ENCODE measurements around the gene ERCC4.

Gene ERCC4

DNA sequence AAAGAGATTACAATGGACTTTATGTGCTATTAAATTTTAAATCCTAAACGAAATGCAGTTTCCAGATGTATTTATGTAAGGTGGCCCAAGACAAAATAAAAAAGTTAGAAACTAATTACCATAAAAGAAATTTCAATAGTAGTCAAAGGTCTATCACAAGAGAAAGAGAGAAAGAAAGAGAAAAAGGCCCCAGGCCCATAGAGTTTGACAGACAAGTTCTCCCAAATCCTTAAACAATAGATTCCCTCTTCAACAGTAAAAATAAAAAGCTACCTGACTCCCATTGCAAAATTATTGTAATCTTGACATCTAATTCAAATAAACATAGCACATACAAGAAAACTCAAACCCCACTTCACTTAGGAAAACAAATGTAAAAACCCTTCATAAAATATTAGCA is 8.6 kb upstream of the ERCC4 start:
- DNase-seq (ENCODE audit: low read depth) = no peak

DNA sequence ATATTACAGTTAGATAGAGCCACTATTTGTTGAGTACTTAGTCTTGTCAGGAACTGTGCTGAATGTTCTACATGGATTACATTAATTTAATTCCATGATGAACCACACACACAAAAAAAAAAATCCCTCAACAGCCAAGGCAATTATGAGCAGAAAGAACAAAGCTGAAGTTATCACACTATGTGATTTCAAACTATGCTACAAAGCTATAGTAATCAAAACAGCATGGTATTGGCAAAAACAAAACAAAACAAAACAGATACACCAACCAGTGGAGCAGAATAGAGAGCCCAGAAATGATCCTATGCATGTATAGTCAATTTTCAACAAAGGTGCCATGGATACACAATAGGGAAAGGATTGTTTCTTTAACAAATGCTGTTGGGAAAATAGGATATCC is 8.1 kb upstream of the ERCC4 start:
- no peak for DNase-seq (ENCODE audit: low read depth)

DNA sequence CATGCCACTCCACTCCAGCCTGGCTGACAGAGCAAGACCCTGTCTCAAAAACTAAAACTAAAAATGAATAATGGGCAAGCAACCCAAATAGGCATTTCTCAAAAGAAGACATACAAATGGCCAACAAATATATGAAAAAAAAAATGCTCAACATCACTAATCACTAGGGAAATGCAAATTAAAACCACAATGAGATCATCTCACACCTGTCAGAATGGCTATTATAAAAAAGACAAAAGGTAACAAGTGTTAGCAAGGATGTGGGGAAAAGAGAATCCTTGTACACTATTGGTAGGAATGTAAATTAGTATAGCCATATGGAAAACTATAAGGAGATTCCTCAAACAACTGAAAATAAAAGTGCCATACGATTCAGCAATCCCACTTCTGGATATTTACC is 7.1 kb upstream of the ERCC4 start:
- DNase-seq (ENCODE audit: low read depth) = no peak

DNA sequence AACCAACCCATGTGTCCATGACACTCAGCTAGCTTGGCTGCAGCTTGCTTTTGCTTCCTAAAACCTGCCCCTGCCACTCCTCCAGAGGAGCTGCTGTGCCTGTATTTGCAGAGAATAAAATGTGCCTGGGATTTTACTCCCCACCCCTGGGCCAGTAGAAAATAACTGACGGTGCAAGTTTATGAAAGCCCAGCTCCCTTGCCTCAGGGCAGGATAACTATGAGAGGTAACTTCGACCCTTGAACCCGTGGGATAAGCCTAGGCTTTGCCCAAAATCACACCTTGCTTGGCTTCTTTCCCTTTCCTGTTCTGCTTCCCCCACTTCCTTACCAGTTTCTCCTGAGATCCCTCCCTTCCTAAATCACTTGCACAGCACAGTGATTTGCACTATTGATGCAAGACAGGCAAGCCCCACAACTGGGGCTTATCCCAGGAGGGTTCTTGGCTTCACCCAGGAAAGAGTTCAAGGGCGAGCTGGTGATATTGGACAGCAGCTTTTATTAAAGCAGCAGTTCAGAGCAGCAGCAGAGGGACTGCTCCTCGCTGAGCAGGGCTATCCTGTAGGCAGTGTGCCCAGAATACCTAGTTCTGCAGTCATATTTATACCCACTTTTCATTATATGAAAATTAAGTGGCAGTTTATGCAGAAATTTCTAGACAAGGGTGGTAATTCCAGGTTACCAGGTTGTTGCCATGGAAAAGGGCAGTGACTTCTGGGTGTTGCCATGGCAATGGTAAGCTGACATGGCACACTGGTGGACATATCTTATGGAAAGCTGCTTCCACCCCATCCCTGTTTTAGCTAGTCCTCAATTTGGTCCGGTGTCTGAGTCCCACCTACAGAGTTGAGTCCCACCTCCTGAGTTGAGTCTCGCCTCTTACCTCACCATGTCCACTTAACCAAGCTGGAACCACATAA is 6.3 kb upstream of the ERCC4 start:
- no peak for DNase-seq (ENCODE audit: low read depth)

DNA sequence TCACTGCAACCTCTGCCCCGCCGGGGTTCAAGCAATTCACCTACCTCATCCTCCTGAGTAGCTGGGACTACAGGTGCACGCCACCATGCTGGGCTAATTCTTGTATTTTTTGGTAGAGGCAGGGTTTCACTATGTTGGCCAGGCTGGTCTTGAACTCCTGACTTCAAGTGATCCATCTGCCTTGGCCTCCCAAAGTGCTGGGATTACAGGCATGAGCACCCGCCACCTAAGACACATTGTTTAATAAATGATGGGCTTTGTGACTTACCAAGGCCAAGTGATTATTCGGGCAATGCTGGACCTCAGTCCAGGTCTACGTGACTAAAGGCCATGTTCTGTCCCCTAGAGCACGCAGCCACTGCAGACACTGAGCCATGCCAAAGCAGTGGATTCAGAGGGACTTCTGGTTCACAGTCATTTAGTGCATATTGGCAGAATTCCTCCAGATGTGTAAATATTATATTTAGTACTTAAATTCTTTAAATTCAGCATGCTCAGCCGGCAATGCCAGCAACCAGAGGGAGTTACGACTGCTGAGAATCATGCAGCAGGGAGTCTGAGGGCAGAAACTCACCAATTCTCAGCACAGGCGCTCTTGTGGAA is 4.8 kb upstream of the ERCC4 start:
- no peak for DNase-seq (ENCODE audit: low read depth)

DNA sequence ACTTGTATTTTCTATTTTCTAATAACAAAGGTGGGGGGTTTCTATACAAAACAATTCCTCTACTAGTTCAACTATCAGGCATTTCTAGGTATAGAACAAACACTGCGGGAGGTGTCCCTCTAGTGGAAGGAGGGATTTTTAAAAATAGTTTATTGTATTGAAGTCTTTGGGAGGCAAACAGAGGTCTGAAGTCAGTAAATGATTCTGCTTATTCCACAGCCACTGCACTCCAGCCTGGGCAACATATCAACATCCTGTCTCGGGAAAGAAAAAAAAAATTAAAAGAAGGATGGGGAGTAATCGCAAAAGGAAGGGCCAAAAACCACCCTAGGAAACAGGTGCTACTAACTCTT is 648 bp upstream of the ERCC4 start:
- DNase-seq (ENCODE audit: low read depth) = no peak

DNA sequence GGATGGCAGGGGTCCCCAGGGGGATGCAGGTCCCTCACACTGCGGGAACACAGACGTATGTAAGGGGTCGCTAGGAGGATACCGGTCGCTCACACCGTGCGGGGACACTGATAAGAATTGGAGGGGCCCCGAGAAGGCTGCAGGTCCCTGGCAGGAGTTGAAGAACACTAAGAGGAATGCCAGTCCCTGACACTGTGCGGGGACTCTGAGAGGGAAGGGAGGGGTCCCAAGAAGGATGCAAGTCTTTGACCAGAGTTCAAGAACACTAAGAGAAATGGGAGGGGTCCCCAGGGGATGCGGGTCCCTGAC is 510 bp downstream of the ERCC4 start:
- no peak for DNase-seq (ENCODE audit: low read depth)

DNA sequence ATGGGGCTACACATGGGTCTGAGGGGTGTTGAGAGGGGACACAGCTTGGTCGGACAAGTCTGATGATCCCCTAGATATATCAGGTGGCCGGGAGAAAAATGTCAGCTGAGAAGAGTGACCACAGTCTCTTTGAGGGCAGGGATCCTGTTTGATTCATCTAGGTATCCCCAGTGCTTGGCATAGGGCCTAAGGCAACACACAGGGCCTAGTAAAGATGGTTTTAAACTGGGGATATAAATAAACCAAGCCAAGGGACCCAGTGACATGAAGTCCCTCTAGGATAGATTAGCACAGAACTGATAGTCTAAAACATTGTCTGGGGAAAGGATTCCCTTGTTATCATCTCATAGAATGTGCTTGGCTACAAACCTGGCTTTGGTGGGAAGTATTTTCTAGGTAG is 1.4 kb downstream of the ERCC4 start:
- no peak for DNase-seq (ENCODE audit: low read depth)

DNA sequence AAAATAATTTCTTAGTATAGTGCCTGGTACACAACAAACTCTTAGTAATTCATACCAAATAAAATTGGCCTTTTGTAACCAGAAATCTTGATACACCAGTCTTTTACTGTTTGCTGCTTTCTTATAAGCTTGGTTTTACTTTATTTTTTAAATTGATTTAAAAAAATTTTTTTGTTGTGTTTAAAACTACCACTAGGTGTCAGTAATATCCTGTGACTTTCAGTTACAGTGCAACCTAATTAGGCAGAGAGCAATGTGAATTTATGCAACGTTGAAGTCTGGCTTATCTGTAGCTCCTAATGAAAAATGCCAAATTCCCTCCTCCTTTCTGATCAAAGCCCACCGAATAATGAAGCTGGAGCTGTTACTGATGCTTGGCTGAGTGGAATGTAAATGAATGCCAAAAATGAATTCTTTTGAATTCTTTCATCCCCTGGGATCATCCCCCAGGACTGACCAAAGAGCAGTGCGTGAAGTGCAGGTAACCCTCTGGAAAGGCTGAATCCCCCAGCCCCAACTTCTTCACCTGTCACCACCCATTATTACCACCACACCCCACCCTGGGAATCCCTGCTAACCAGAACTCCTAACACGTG is 3.8 kb downstream of the ERCC4 start:
- peak; percentile 24 for DNase-seq (ENCODE audit: low read depth)

DNA sequence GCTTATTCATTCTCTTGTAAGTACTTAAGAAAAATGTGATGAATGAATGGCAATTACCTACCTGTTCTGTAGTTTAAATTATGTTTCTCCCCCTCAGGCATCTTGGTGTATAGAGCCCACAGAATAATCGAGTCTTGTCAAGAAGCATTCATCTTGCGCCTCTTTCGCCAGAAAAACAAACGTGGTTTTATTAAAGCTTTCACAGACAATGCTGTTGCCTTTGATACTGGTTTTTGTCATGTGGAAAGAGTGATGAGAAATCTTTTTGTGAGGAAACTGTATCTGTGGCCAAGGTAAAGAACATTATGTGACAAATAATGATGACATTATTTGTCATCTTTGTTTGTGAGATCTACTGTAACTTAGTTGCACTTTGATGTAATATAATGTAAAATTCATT is 6.5 kb downstream of the ERCC4 start:
- no peak for DNase-seq (ENCODE audit: low read depth)

DNA sequence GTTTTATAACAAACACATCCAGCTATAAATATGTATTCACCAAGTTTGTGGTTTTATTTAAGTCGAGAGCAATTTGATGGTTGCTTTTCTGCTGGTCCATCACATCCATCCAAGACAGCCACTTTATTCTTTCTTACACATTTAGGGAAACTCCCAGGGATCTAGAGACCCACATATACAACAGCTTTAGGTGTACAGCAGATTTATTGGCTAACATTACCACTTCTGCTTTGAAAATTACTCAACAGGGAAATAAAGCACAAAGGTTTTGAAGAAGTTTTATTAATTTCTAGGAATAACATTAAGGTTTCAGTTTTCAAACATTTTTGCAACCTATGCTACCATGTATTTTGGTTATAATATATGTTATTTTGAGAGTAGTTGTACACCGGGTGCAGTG is 6.9 kb downstream of the ERCC4 start:
- DNase-seq (ENCODE audit: low read depth) = no peak

DNA sequence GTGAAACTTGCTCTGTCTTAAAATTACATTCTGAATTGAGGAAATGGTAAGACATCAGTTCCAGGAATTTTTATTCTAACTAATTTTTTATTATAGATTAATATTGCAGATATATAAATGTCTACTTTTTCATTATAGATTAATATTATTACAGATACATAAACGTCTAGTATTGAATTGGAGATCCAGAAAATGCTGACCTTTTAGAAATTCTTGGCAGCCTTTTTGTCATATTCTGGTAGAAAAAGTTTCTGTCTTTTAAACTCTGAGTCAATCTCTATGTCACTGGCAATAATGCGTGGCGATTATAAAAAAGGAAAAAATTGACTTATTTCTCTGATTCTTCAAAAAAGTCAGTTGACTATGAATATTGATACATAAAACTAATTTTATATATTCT is 8.7 kb downstream of the ERCC4 start:
- DNase-seq (ENCODE audit: low read depth) = no peak

DNA sequence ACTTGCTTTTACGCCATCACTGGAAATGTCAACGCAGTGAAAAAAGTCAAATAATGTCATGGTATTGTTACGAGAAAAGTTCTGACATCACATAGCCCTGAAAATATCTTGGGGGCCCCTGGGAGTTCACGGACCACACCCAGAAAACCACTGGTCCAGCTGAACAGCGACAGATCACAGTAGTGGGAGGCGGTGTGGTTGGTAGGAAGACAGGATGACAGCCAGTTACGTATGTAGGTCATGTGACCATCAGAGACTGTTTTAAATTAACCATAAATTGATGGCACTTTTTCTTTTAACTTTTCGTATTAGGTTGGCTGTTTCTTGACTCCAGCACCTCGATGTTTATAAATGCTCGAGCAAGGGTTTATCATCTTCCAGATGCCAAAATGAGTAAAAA is 11.9 kb downstream of the ERCC4 start:
- no peak for DNase-seq (ENCODE audit: low read depth)

DNA sequence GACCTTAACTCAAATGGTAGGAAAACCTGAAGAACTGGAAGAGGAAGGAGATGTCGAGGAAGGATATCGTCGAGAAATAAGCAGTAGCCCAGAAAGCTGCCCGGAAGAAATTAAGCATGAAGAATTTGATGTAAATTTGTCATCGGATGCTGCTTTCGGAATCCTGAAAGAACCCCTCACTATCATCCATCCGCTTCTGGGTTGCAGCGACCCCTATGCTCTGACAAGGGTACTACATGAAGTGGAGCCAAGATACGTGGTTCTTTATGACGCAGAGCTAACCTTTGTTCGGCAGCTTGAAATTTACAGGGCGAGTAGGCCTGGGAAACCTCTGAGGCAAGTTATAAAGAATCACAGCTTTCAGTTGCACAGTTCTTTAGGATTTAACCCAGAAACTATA is 15.5 kb downstream of the ERCC4 start:
- no peak for DNase-seq (ENCODE audit: low read depth)

DNA sequence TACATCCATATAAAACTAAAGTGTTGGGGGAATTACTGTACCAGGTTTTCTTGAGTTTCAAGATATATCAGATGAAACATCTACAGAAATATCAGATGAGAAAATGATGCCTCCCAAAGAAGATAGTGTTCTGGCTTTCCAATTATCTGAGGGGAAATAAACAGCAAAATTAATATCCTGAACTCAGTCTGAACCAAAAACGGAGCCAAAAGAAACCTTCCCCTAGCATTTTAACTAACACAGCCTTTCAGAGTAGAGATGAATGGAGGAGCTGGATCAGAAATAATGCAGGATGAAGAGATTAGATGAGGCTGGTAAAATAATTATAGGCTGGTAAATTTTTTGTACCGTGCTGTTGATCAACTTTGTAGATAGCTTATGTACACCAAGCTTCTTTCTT is 16.2 kb downstream of the ERCC4 start:
- DNase-seq (ENCODE audit: low read depth) = no peak

DNA sequence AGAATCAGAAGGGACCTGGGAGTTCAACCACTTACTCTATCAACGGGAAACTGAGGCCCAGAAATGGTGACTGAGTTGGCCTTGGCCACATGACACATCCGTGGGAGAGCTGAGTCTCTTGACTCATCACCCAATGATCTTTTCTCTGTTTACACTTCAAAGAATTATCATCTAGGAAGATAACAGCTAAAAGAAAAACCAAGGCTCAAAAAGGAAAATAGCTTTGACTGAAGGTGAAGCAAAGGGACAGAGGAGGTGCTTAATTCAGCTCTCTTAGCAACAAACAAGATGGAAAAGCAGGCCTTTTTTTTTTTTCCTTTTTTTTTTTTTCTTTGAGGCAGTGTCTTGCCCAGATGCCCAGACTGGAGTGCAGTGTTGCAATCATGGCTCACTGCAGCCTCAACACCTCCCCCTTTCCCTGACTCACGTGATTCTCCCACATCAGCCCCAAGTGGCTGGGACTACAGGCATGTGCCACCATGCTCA is 16.7 kb downstream of the ERCC4 start:
- DNase-seq (ENCODE audit: low read depth) = no peak

DNA sequence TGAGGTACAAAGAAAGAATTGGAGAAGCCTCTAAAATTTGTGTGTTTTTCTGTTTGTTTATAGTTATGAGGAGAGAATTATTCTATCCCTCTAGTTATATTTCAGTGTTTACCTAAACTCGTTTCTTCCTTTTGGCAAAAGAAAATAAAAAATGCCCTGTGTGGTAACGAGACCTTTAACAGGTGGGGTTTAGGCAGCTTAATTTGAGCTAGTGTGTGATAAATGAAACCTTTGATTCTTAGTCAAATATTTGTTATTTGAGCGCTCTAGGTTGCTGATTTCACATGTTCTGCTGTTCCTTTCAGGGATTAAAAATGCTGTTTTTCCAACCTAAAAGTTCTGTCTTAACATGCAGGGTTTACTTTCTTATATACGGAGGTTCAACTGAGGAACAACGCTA is 17.5 kb downstream of the ERCC4 start:
- DNase-seq (ENCODE audit: low read depth) = no peak

DNA sequence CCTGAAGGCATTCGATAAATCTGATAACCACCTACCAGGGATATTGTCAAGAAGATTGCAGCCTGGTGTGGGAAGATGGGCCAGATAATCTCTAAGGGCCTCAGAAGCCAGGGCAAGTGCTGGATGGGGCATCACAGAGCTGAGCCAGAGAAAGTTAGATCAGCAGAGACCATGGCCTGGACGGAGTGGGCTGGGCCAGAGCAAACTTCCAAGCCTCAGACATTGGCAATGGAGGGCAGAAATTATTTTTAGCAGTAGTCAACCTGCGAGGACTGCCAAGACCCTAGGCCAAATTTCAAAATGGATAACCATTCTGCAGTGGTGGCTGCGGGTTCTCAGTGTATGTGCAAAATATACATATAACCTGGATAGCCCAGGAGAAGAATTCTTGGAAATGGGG is 18.5 kb downstream of the ERCC4 start:
- DNase-seq (ENCODE audit: low read depth) = no peak

DNA sequence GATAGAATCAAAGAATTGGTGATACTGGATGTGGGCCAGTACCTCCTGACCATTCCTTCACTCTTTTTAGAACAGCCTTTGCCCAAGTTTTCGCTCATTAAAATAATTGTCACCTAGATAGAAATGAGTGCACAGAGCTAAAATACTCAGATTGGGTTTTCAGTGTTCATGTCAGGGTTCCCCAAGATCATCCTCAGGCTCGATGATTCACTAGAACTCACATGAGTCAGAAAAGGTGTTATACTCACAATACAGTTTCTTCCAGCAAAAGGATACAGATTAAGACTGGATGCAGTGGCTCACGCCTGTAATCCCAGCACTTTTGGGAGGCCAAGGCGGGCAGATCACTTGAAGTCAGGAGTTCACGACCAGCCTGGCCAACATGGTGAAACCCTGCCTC is 19.9 kb downstream of the ERCC4 start:
- no peak for DNase-seq (ENCODE audit: low read depth)

DNA sequence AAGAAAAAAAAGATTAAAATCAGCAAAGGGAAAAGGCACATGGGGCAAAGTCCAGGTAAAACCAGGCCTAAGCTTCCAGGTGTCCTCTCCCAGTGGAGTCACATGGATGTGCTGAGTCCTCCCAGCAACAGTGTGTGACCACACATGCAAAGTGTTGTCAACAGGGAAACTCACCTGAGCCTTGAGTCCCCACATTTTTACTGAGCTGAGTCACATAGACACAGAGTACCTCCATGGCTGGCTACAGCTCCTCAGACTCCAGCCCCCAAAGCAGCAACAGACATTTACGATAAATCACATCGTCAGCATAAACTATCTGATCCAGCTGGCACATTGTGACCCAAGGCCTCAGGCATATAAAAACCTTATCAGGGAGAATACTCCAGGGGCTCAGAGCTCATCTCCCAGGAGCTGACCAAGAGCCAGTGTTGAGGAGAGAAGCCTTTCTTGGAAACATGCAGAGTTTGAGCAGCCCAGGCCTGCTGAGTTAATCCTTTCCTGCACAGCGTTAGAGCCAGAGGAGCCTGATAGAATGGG is 20.5 kb downstream of the ERCC4 start:
- DNase-seq (ENCODE audit: low read depth) = no peak

DNA sequence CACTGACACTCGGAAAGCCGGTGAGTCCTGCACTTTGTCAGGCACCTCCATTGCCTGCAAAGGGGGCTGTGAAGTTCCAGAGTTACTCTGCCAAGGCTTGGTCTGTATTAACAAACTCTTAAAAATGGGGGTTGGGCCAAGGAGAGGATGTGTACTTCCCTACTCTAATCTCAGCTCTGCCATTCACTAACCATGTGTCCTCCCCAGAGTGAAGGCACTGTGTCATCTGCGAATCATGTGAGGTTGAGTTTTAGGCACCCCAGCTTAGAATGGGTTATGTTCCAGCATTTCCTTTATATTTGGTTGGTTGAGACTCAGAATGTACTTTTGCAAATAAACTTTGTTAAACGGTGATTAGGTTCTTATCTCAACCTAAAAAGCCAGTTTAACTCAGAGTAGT is 24.9 kb downstream of the ERCC4 start:
- no peak for DNase-seq (ENCODE audit: low read depth)

DNA sequence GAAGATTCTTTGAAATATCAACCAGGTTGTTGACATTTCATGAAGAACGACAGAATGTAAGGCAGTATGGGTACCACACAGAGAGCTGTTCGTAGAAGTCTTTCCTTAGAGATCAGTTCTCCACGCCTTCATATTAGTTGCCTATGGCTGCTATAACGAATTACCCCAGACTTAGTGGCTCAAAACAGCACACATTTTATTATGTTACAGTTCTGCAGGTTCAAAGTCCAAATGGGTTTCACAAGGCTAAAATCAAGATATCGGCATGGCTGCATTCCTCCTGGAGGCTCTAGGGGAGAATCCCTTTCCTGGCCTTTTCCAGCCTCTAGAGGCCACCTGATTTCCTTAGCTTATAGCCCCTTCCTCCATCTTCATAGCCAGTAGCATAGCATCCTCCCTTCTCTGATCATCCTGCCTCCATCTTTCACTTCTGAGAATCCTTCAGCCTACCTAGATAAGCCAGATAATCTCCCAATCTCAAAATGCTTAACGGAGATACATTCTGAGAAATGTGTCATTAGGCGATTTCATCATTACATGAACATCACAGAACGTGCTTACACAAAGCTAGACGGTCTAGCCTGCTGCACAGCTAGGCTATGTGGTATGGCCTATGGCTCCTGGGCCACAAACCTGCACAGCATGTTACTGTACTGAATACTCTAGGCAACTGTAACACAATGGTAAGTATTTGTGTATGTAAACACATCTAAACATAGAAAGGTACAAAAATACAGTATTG is 26.0 kb downstream of the ERCC4 start:
- DNase-seq (ENCODE audit: low read depth) = no peak

DNA sequence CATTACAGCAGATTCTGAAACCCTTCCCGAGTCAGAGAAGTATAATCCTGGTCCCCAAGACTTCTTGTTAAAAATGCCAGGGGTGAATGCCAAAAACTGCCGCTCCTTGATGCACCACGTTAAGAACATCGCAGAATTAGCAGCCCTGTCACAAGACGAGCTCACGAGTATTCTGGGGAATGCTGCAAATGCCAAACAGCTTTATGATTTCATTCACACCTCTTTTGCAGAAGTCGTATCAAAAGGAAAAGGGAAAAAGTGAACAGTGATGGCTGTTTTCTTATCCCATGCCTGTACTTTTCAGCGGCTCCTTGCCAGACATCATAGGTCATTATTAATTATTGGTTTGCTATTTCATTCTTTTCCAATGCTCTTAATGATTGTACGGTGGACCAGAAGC is 28.1 kb downstream of the ERCC4 start:
- no peak for DNase-seq (ENCODE audit: low read depth)
